C4-2B (cell line): ENCODE results near the gene SGPP2.

ENCODE experiments used
- CTCF ChIP-seq: fragments of 450-650 bp; conservative IDR thresholded peaks from 2 replicates; pipeline ENCODE4 v1.5.1; 2017; ENCODE audit warnings: mild to moderate bottlenecking
- ZFX ChIP-seq: fragments of 450-650 bp; IDR thresholded peaks from 2 replicates; pipeline ENCODE4 v1.6.1; 2017

- TF ChIP-seq CTCF (no peak), ZFX (no peak)
These were observed 9.9 kb downstream of the SGPP2 start for GRCh38 chr2:222434204-222434603.
